ENCODE data around the gene CNOT6. TPM values are rescaled to one million over a fixed set of nuclear protein-coding genes. Genes with fewer than 3 reads are reported as not detected.
A peak's percentile ranks its signal among the peaks of the same experiment; 100 is the strongest.
"Not testable (repeated sequence)": the region's sequence is repeated elsewhere in the genome, so short reads cannot be mapped to it uniquely, and the experiment has no call there.

CNOT6 gene
- polyA plus RNA-seq (2013, experiment 1 of 2), result 21.3 TPM
- polyA plus RNA-seq (2013, experiment 2 of 2), result 22.8 TPM

- Histone ChIP-seq H4K5ac (ENCODE audit: low read length) (no peak within 1 kb of the TSS), H3K36me3 (ENCODE audit: control insufficient read depth, insufficient read depth, low read length) (peaks cover 2% of the 10 kb centered on the region), H3K4me1 (ENCODE audit: control insufficient read depth, low read depth, low read length) (peaks cover 2% of the 10 kb centered on the region), H3K56ac (ENCODE audit: low read length) (peak within 1 kb of the TSS; percentile 98), H3K4ac (ENCODE audit: low read depth, low read length) (peak within 1 kb of the TSS; percentile 93), H3K79me1 (ENCODE audit: low read length) (peaks cover 2% of the 10 kb centered on the region), H2AK5ac (ENCODE audit: low read length) (no peak within 1 kb of the TSS), H2BK5ac (ENCODE audit: low read length) (peak within 1 kb of the TSS; percentile 47), H3K4me2 (ENCODE audit: low read length) (peak within 1 kb of the TSS; percentile 61), H3K23ac (ENCODE audit: low read length) (peak within 1 kb of the TSS; percentile 6), H3K79me2 (ENCODE audit: control insufficient read depth, insufficient read depth, low read length) (peaks cover 46% of the 10 kb centered on the region), H3K27ac (ENCODE audit: low read depth, low read length) (peak within 1 kb of the TSS; percentile 86), H3K18ac (ENCODE audit: low read length) (peak within 1 kb of the TSS; percentile 88), H2BK15ac (replicated peaks; ENCODE audit: low read depth) (no peak within 1 kb of the TSS), H3K4me3 (ENCODE audit: low read length) (peak within 1 kb of the TSS; percentile 65), H4K8ac (ENCODE audit: low read depth, low read length) (peak within 1 kb of the TSS; percentile 87), H3K27me3 (ENCODE audit: insufficient read depth, low read length, poor library complexity) (no peaks in the 10 kb centered on the region), H3K9ac (ENCODE audit: low read length) (peak within 1 kb of the TSS; percentile 90), H2BK120ac (ENCODE audit: low read depth, low read length) (peak within 1 kb of the TSS; percentile 16)
- WGBS (ENCODE audit: extremely low coverage, insufficient coverage, low lambda C conversion rate), result no CpG with 5 or more reads among the region's 56 CpGs
- DNase-seq, result peak; percentile 96
Observed at GRCh38 chr5:180494060-180494509, at the start of gene CNOT6. CNOT6 (plus strand) TSS chr5:180494379; CDS start chr5:180529277, 34,898 bp downstream.

- WGBS (ENCODE audit: extremely low coverage, insufficient coverage, low lambda C conversion rate), result no CpG with 5 or more reads among the region's 2 CpGs
- Histone ChIP-seq H3K79me2 (ENCODE audit: control insufficient read depth, insufficient read depth, low read length) (no peaks in the 10 kb centered on the region), H3K4me2 (ENCODE audit: low read length) (no peak overlapping the region), H4K5ac (ENCODE audit: low read length) (no peak overlapping the region), H4K8ac (ENCODE audit: low read depth, low read length) (no peak overlapping the region), H3K23ac (ENCODE audit: low read length) (no peak overlapping the region), H3K4me1 (ENCODE audit: control insufficient read depth, low read depth, low read length) (no peaks in the 10 kb centered on the region), H3K27me3 (ENCODE audit: insufficient read depth, low read length, poor library complexity) (no peaks in the 10 kb centered on the region), H3K56ac (ENCODE audit: low read length) (no peak overlapping the region), H2BK15ac (replicated peaks; ENCODE audit: low read depth) (no peak overlapping the region), H3K4ac (ENCODE audit: low read depth, low read length) (no peak overlapping the region), H3K36me3 (ENCODE audit: control insufficient read depth, insufficient read depth, low read length) (no peaks in the 10 kb centered on the region), H3K4me3 (ENCODE audit: low read length) (no peak overlapping the region), H2AK5ac (ENCODE audit: low read length) (no peak overlapping the region), H3K27ac (ENCODE audit: low read depth, low read length) (no peak overlapping the region), H3K79me1 (ENCODE audit: low read length) (no peaks in the 10 kb centered on the region), H2BK120ac (ENCODE audit: low read depth, low read length) (no peak overlapping the region), H3K9ac (ENCODE audit: low read length) (no peak overlapping the region), H3K18ac (ENCODE audit: low read length) (no peak overlapping the region), H2BK5ac (ENCODE audit: low read length) (no peak overlapping the region)
- no peak for DNase-seq
Observed at GRCh38 chr5:180454752-180455151, 39.4 kb upstream of the CNOT6 start.

GRCh38 chr5:180455872-180456271 is 38.3 kb upstream of the CNOT6 start:
- Histone ChIP-seq H3K79me2 (ENCODE audit: control insufficient read depth, insufficient read depth, low read length) (no peaks in the 10 kb centered on the region), H3K4me2 (ENCODE audit: low read length) (no peak overlapping the region), H3K9ac (ENCODE audit: low read length) (no peak overlapping the region), H3K27me3 (ENCODE audit: insufficient read depth, low read length, poor library complexity) (no peaks in the 10 kb centered on the region), H2AK5ac (ENCODE audit: low read length) (no peak overlapping the region), H2BK5ac (ENCODE audit: low read length) (no peak overlapping the region), H3K18ac (ENCODE audit: low read length) (no peak overlapping the region), H3K4me3 (ENCODE audit: low read length) (no peak overlapping the region), H4K5ac (ENCODE audit: low read length) (no peak overlapping the region), H2BK15ac (replicated peaks; ENCODE audit: low read depth) (no peak overlapping the region), H3K56ac (ENCODE audit: low read length) (no peak overlapping the region), H3K36me3 (ENCODE audit: control insufficient read depth, insufficient read depth, low read length) (no peaks in the 10 kb centered on the region), H4K8ac (ENCODE audit: low read depth, low read length) (no peak overlapping the region), H3K4ac (ENCODE audit: low read depth, low read length) (no peak overlapping the region), H3K4me1 (ENCODE audit: control insufficient read depth, low read depth, low read length) (no peaks in the 10 kb centered on the region), H3K79me1 (ENCODE audit: low read length) (no peaks in the 10 kb centered on the region), H2BK120ac (ENCODE audit: low read depth, low read length) (no peak overlapping the region), H3K23ac (ENCODE audit: low read length) (no peak overlapping the region), H3K27ac (ENCODE audit: low read depth, low read length) (no peak overlapping the region)
- no CpG with 5 or more reads among the region's 1 CpG for WGBS (ENCODE audit: extremely low coverage, insufficient coverage, low lambda C conversion rate)
- no peak for DNase-seq

GRCh38 chr5:180456792-180457191 is 37.4 kb upstream of the CNOT6 start:
- H3K18ac ChIP-seq (ENCODE audit: low read length), result no peak overlapping the region
- WGBS (ENCODE audit: extremely low coverage, insufficient coverage, low lambda C conversion rate), result no CpG with 5 or more reads among the region's 3 CpGs

GRCh38 chr5:180458852-180459673 is 35.1 kb upstream of the CNOT6 start:
- H3K56ac ChIP-seq (ENCODE audit: low read length); H2BK5ac ChIP-seq (ENCODE audit: low read length); H3K9ac ChIP-seq (ENCODE audit: low read length); H4K5ac ChIP-seq (ENCODE audit: low read length); H3K79me2 ChIP-seq (ENCODE audit: control insufficient read depth, insufficient read depth, low read length); H3K27me3 ChIP-seq (ENCODE audit: insufficient read depth, low read length, poor library complexity); H2BK15ac ChIP-seq (replicated peaks; ENCODE audit: low read depth); H3K27ac ChIP-seq (ENCODE audit: low read depth, low read length); DNase-seq; H3K4me2 ChIP-seq (ENCODE audit: low read length); H3K36me3 ChIP-seq (ENCODE audit: control insufficient read depth, insufficient read depth, low read length); H3K23ac ChIP-seq (ENCODE audit: low read length); H3K79me1 ChIP-seq (ENCODE audit: low read length); H4K8ac ChIP-seq (ENCODE audit: low read depth, low read length); H2BK120ac ChIP-seq (ENCODE audit: low read depth, low read length); H3K4me1 ChIP-seq (ENCODE audit: control insufficient read depth, low read depth, low read length); H3K18ac ChIP-seq (ENCODE audit: low read length); H3K4me3 ChIP-seq (ENCODE audit: low read length); H2AK5ac ChIP-seq (ENCODE audit: low read length); H3K4ac ChIP-seq (ENCODE audit: low read depth, low read length): not testable (repeated sequence)
- no CpG with 5 or more reads among the region's 61 CpGs for WGBS (ENCODE audit: extremely low coverage, insufficient coverage, low lambda C conversion rate)

More at GRCh38 chr5:180456792-180457191, 37.4 kb upstream of the CNOT6 start:
- no peak overlapping the region for H3K56ac ChIP-seq (ENCODE audit: low read length)
- no peak overlapping the region for H2BK120ac ChIP-seq (ENCODE audit: low read depth, low read length)
- no peak overlapping the region for H3K4ac ChIP-seq (ENCODE audit: low read depth, low read length)
- no peak for DNase-seq
- H3K4me1 ChIP-seq (ENCODE audit: control insufficient read depth, low read depth, low read length), result no peaks in the 10 kb centered on the region
- no peaks in the 10 kb centered on the region for H3K79me1 ChIP-seq (ENCODE audit: low read length)
- no peak overlapping the region for H3K4me2 ChIP-seq (ENCODE audit: low read length)
- H3K27ac ChIP-seq (ENCODE audit: low read depth, low read length), result no peak overlapping the region
- no peak overlapping the region for H3K9ac ChIP-seq (ENCODE audit: low read length)
- no peaks in the 10 kb centered on the region for H3K36me3 ChIP-seq (ENCODE audit: control insufficient read depth, insufficient read depth, low read length)
- H4K8ac ChIP-seq (ENCODE audit: low read depth, low read length), result no peak overlapping the region
- no peak overlapping the region for H4K5ac ChIP-seq (ENCODE audit: low read length)
- no peak overlapping the region for H2BK5ac ChIP-seq (ENCODE audit: low read length)
- no peak overlapping the region for H2BK15ac ChIP-seq (replicated peaks; ENCODE audit: low read depth)
- no peaks in the 10 kb centered on the region for H3K27me3 ChIP-seq (ENCODE audit: insufficient read depth, low read length, poor library complexity)
- H3K4me3 ChIP-seq (ENCODE audit: low read length), result no peak overlapping the region
- no peak overlapping the region for H2AK5ac ChIP-seq (ENCODE audit: low read length)
- no peaks in the 10 kb centered on the region for H3K79me2 ChIP-seq (ENCODE audit: control insufficient read depth, insufficient read depth, low read length)
- no peak overlapping the region for H3K23ac ChIP-seq (ENCODE audit: low read length)
